H9 (cell line): ENCODE data around the gene LRRC63. TPM values are rescaled to one million over a fixed set of nuclear protein-coding genes. Genes with fewer than 3 reads are reported as not detected.

Experiments used
- DNase-seq: peaks from one replicate; pipeline ENCODE4 v3.0.0-alpha.2; 2017
- H2AFZ ChIP-seq: one replicate; pipeline ENCODE4 v1.6.1; 2013; ENCODE audit warnings: mild to moderate bottlenecking, low read length, control low read depth, moderate library complexity
- H2AK5ac ChIP-seq: 2 replicates; pipeline ENCODE4 v1.6.1; 2013; ENCODE audit warnings: low read length, control low read depth, mixed read lengths; ENCODE audit not compliant: insufficient read length
- H2BK120ac ChIP-seq: one replicate; pipeline ENCODE4 v1.6.1; 2013; ENCODE audit warnings: low read depth, mild to moderate bottlenecking, low read length, control low read depth, inconsistent platforms; ENCODE audit not compliant: poor library complexity, severe bottlenecking
- H2BK12ac ChIP-seq: 2 replicates; pipeline ENCODE4 v1.6.1; 2013; ENCODE audit warnings: low read length, control low read depth, mixed read lengths, low read depth; ENCODE audit not compliant: insufficient read length
- H2BK15ac ChIP-seq: 2 replicates; pipeline ENCODE4 v1.6.1; 2013; ENCODE audit warnings: low read depth, low read length, control low read depth
- H2BK20ac ChIP-seq: one replicate; pipeline ENCODE4 v1.6.1; 2013; ENCODE audit warnings: low read depth, mild to moderate bottlenecking, low read length, control low read depth, inconsistent platforms; ENCODE audit not compliant: poor library complexity, severe bottlenecking
- H2BK5ac ChIP-seq: 2 replicates; pipeline ENCODE4 v1.6.1; 2013; ENCODE audit warnings: low read length, control low read depth, mixed read lengths; ENCODE audit not compliant: insufficient read length
- H3K14ac ChIP-seq: 2 replicates; pipeline ENCODE4 v1.6.1; 2013; ENCODE audit warnings: low read length, control low read depth; ENCODE audit not compliant: insufficient read depth
- H3K18ac ChIP-seq: 2 replicates; pipeline ENCODE4 v1.6.1; 2013; ENCODE audit warnings: low read depth, mild to moderate bottlenecking, mixed read lengths, low read length, control low read depth; ENCODE audit not compliant: insufficient read length
- H3K23ac ChIP-seq: 2 replicates; pipeline ENCODE4 v1.6.1; 2013; ENCODE audit warnings: low read length, control low read depth, mixed read lengths, low read depth; ENCODE audit not compliant: insufficient read length
- H3K23me2 ChIP-seq: 2 replicates; pipeline ENCODE4 v1.6.1; 2013; ENCODE audit warnings: low read depth, mild to moderate bottlenecking, mixed read lengths, low read length, control low read depth; ENCODE audit not compliant: insufficient read length, poor library complexity, severe bottlenecking
- H3K27ac ChIP-seq: 2 replicates; pipeline ENCODE4 v1.5.1; 2013; ENCODE audit warnings: low read length, control low read depth, mixed read lengths, low read depth; ENCODE audit not compliant: insufficient read length
- H3K27me3 ChIP-seq: 2 replicates; pipeline ENCODE4 v1.6.1; 2013; ENCODE audit warnings: low read length, control low read depth, inconsistent platforms; ENCODE audit not compliant: insufficient read depth
- H3K4ac ChIP-seq: 2 replicates; pipeline ENCODE4 v1.6.1; 2013; ENCODE audit warnings: low read depth, mild to moderate bottlenecking, control low read depth, inconsistent platforms, low read length, moderate library complexity
- H3K4me1 ChIP-seq: 2 replicates; pipeline ENCODE4 v1.6.1; 2013; ENCODE audit warnings: low read length, control low read depth, inconsistent platforms; ENCODE audit not compliant: insufficient read depth
- H3K4me2 ChIP-seq: 2 replicates; pipeline ENCODE4 v1.6.1; 2013; ENCODE audit warnings: low read length, control low read depth, mixed read lengths; ENCODE audit not compliant: insufficient read length, insufficient read depth
- H3K56ac ChIP-seq: 2 replicates; pipeline ENCODE4 v1.6.1; 2013; ENCODE audit warnings: low read depth, mild to moderate bottlenecking, mixed read lengths, low read length, control low read depth; ENCODE audit not compliant: insufficient read length
- H3K79me1 ChIP-seq: 2 replicates; pipeline ENCODE4 v1.6.1; 2013; ENCODE audit warnings: low read depth, mild to moderate bottlenecking, moderate library complexity, low read length, control low read depth, inconsistent platforms; ENCODE audit not compliant: insufficient read depth, poor library complexity, severe bottlenecking
- H3K79me2 ChIP-seq: 2 replicates; pipeline ENCODE4 v1.6.1; 2013; ENCODE audit warnings: low read length, control low read depth, inconsistent platforms; ENCODE audit not compliant: insufficient read depth
- H3K9ac ChIP-seq: 2 replicates; pipeline ENCODE4 v1.6.1; 2013; ENCODE audit warnings: low read length, control low read depth, mixed read lengths; ENCODE audit not compliant: insufficient read length; ENCODE audit errors: extremely low read depth
- H3K9me3 ChIP-seq: one replicate; pipeline ENCODE4 v1.6.1; 2013; ENCODE audit warnings: low read depth, low read length, inconsistent platforms; ENCODE audit not compliant: control insufficient read depth
- H3T11ph ChIP-seq: one replicate; pipeline ENCODE4 v1.6.1; 2013; ENCODE audit warnings: mild to moderate bottlenecking, low read length, control low read depth, inconsistent platforms
- H4K20me1 ChIP-seq: one replicate; pipeline ENCODE4 v1.6.1; 2013; ENCODE audit not compliant: control insufficient read depth, insufficient read length, insufficient read depth
- H4K5ac ChIP-seq: 2 replicates; pipeline ENCODE4 v1.6.1; 2013; ENCODE audit warnings: low read depth, mild to moderate bottlenecking, mixed read lengths, low read length, control low read depth; ENCODE audit not compliant: insufficient read length
- H4K8ac ChIP-seq: replicated peaks from 2 replicates; pipeline ENCODE4 v1.6.1; 2013; ENCODE audit warnings: low read length, control low read depth, mixed read lengths, low read depth; ENCODE audit not compliant: insufficient read length
- H4K91ac ChIP-seq: 2 replicates; pipeline ENCODE4 v1.6.1; 2013; ENCODE audit warnings: low read depth, mild to moderate bottlenecking, moderate library complexity, mixed read lengths, low read length, control low read depth; ENCODE audit not compliant: insufficient read length
- H3K27ac Mint-ChIP-seq, 3 experiments: 2 replicates in 2 of 3; 3 replicates in 1 of 3; pipeline ENCODE4 v1.8.0; 2020 to 2021; ENCODE audit warnings: mixed read lengths in 3 of 3, mild to moderate bottlenecking in 1 of 3, moderate library complexity in 1 of 3
- H3K27me3 Mint-ChIP-seq: 2 replicates; pipeline ENCODE4 v1.8.0; 2021; ENCODE audit warnings: low read depth, mild to moderate bottlenecking, moderate library complexity, mixed read lengths
- H3K36me3 Mint-ChIP-seq, 3 experiments: 2 replicates in 2 of 3; 3 replicates in 1 of 3; pipeline ENCODE4 v1.8.0; 2020 to 2021; ENCODE audit warnings: low read depth in 3 of 3, mixed read lengths in 3 of 3; ENCODE audit not compliant: insufficient read depth in 1 of 3
- H3K4me1 Mint-ChIP-seq, 2 experiments: 2 replicates each; pipeline ENCODE4 v1.8.0; 2020; ENCODE audit warnings: mixed read lengths in 2 of 2
- H3K4me3 Mint-ChIP-seq, 2 experiments: 2 replicates in 1 of 2; 3 replicates in 1 of 2; pipeline ENCODE4 v1.8.0; 2020 to 2021; ENCODE audit warnings: mild to moderate bottlenecking in 2 of 2, mixed read lengths in 2 of 2, moderate library complexity in 1 of 2
- H3K9me3 Mint-ChIP-seq, 2 experiments: 2 replicates in 1 of 2; 3 replicates in 1 of 2; pipeline ENCODE4 v1.8.0; 2020; ENCODE audit warnings: mild to moderate bottlenecking in 2 of 2, mixed read lengths in 2 of 2, moderate library complexity in 1 of 2
- WGBS: extraction: QIAGEN DNeasy Blood & Tissue Kit; methylation state at CpG from one replicate; pipeline ENCODE4 v1.1.7; 2013; ENCODE audit warnings: missing lambda C conversion rate, low lambda C conversion rate, mixed read lengths; ENCODE audit not compliant: insufficient read length; ENCODE audit errors: extremely low coverage; 5-methylcytosine and 5-hydroxymethylcytosine counted together
- total RNA-seq: library from RNA; stranded (reverse); gene quantifications from 2 replicates; pipeline ENCODE4 v1.2.1, GENCODE V29; 2021
- TF ChIP-seq, protein P1 (sequence below): fragments of 200-600 bp; sonication (generic); conservative IDR thresholded peaks from 3 replicates; pipeline ENCODE4 v1.8.0; 2021; ENCODE audit warnings: antibody characterized with exemption, mild to moderate bottlenecking

The LRRC63 gene
- total RNA-seq, 1 experiment from 2014 or later, result not detected

DNA sequence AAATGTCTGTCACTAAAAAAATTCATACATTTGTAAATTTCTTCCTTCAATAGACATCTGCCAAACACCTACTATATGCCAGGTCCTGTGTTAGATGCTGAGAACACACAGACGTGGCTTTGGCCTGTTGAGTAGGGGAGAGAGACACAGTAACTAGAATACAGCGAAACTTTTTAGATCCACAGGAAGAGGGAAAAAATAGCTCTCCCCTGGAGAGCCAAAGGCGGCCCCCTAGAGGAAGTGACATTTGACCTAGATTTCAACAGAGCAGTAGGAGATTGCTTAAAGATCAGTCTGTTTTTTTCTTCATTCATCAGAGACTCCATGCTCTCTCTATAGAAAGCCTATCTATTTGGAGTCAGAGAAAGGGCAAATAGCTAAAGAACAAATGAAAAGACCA, 41.0 kb upstream of the LRRC63 start:
- H3K4me1 ChIP-seq, result no peaks in the 10 kb centered on the region
- no peak overlapping the region for H3K4me2 ChIP-seq
- H3K23ac ChIP-seq, result no peak overlapping the region
- H3K27ac Mint-ChIP-seq, result no peak overlapping the region; a peak in 1 of 7 replicates
- H3K36me3 Mint-ChIP-seq, result no peaks in the 10 kb centered on the region
- DNase-seq, result no peak
- no peak overlapping the region for H3K9ac ChIP-seq
- no peak overlapping the region for H2BK120ac ChIP-seq
- no peaks in the 10 kb centered on the region for H3K79me2 ChIP-seq
- H2AK5ac ChIP-seq, result no peak overlapping the region
- no peak overlapping the region for H2BK15ac ChIP-seq
- no peak overlapping the region for H3K27ac ChIP-seq
- no peak overlapping the region for H3K4me3 Mint-ChIP-seq
- no peak overlapping the region for H2BK12ac ChIP-seq
- no peaks in the 10 kb centered on the region for H3K23me2 ChIP-seq
- no peaks in the 10 kb centered on the region for H3K9me3 ChIP-seq
- no peak overlapping the region for H4K5ac ChIP-seq
- peaks cover 28% of the 10 kb centered on the region for H3K27me3 Mint-ChIP-seq
- TF ChIP-seq, protein P1, sequence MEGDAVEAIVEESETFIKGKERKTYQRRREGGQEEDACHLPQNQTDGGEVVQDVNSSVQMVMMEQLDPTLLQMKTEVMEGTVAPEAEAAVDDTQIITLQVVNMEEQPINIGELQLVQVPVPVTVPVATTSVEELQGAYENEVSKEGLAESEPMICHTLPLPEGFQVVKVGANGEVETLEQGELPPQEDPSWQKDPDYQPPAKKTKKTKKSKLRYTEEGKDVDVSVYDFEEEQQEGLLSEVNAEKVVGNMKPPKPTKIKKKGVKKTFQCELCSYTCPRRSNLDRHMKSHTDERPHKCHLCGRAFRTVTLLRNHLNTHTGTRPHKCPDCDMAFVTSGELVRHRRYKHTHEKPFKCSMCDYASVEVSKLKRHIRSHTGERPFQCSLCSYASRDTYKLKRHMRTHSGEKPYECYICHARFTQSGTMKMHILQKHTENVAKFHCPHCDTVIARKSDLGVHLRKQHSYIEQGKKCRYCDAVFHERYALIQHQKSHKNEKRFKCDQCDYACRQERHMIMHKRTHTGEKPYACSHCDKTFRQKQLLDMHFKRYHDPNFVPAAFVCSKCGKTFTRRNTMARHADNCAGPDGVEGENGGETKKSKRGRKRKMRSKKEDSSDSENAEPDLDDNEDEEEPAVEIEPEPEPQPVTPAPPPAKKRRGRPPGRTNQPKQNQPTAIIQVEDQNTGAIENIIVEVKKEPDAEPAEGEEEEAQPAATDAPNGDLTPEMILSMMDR, result no peak; the same call in 2 of the 3 replicates
- no peak overlapping the region for H2BK20ac ChIP-seq
- no peaks in the 10 kb centered on the region for H3K9me3 Mint-ChIP-seq
- H3K56ac ChIP-seq, result no peak overlapping the region
- H4K8ac ChIP-seq, result no peak overlapping the region
- no peaks in the 10 kb centered on the region for H3K79me1 ChIP-seq
- H3K27me3 ChIP-seq, result no peaks in the 10 kb centered on the region
- no peak overlapping the region for H3T11ph ChIP-seq
- no peak overlapping the region for H3K4ac ChIP-seq
- WGBS, result no CpG with 5 or more reads among the region's 3 CpGs
- no peaks in the 10 kb centered on the region for H4K20me1 ChIP-seq
- H4K91ac ChIP-seq, result no peak overlapping the region
- no peak overlapping the region for H3K14ac ChIP-seq
- peaks cover 12 to 16% of the 10 kb centered on the region in 2 experiments for H3K4me1 Mint-ChIP-seq
- no peak overlapping the region for H2AFZ ChIP-seq
- no peak overlapping the region for H3K18ac ChIP-seq
- H2BK5ac ChIP-seq, result no peak overlapping the region
